GM12891 (cell line): ENCODE data around the gene POLR1G.

Experiments used
- POLR2A ChIP-seq: IDR thresholded peaks from 2 replicates; pipeline ENCODE4 v1.6.1; 2011; ENCODE audit warnings: low read depth, low read length, control low read depth
- POLR2AphosphoS5 ChIP-seq: IDR thresholded peaks from 2 replicates; pipeline ENCODE4 v1.6.1; 2011; ENCODE audit warnings: low read depth, low read length, control low read depth
- TAF1 ChIP-seq: IDR thresholded peaks from 2 replicates; pipeline ENCODE4 v1.6.1; 2011; ENCODE audit warnings: low read depth, low read length, control low read depth

- TF ChIP-seq POLR2AphosphoS5 (no peak), TAF1 (no peak), POLR2A (no peak)
Measured at GRCh38 chr19:45442778-45443461, 36.5 kb downstream of the POLR1G start.
